ENCODE data around the gene MED4.

Gene MED4

GRCh38 chr13:48028066-48028465 lies 66.8 kb downstream of the MED4 start:
- no peak for DNase-seq

Measured in NCI-H748 treated with DMSO at 0.1 percent for 48 hours (cell line).